Tibial nerve (tissue), 4 donors: ENCODE data around the gene ZBTB26.

ENCODE experiments used
- EP300 ChIP-seq, 2 donors: sonication (generic); formaldehyde crosslinking; IDR thresholded peaks; one replicate each; pipeline ENCODE4 v1.6.1; 2017; ENCODE audit warnings: antibody characterized with exemption in 2 of 2, mild to moderate bottlenecking in 1 of 2
- POLR2A ChIP-seq, 2 donors: fragments of 450-650 bp; IDR thresholded peaks; one replicate each; pipeline ENCODE4 v1.6.1; 2017; ENCODE audit warnings: antibody characterized with exemption in 2 of 2, mild to moderate bottlenecking in 2 of 2, moderate library complexity in 2 of 2
- TF ChIP-seq, protein P1 (sequence below), 5 experiments: fragments of 200-600 bp in 3 of 5; fragments of 450-650 bp in 2 of 5; sonication (generic) in 3 of 5; IDR thresholded peaks; one replicate each; pipeline ENCODE4 v1.5.1; 2016 to 2019; ENCODE audit warnings: antibody characterized with exemption in 5 of 5, mild to moderate bottlenecking in 3 of 5, moderate library complexity in 2 of 5

- TF ChIP-seq EP300 (IDR thresholded peaks at IDR 0.05) = no peak
- TF ChIP-seq, protein P1, sequence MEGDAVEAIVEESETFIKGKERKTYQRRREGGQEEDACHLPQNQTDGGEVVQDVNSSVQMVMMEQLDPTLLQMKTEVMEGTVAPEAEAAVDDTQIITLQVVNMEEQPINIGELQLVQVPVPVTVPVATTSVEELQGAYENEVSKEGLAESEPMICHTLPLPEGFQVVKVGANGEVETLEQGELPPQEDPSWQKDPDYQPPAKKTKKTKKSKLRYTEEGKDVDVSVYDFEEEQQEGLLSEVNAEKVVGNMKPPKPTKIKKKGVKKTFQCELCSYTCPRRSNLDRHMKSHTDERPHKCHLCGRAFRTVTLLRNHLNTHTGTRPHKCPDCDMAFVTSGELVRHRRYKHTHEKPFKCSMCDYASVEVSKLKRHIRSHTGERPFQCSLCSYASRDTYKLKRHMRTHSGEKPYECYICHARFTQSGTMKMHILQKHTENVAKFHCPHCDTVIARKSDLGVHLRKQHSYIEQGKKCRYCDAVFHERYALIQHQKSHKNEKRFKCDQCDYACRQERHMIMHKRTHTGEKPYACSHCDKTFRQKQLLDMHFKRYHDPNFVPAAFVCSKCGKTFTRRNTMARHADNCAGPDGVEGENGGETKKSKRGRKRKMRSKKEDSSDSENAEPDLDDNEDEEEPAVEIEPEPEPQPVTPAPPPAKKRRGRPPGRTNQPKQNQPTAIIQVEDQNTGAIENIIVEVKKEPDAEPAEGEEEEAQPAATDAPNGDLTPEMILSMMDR (IDR thresholded peaks at IDR 0.05) = no peak
- no peak for TF ChIP-seq POLR2A (IDR thresholded peaks at IDR 0.05)
These were observed 26.9 kb downstream of the ZBTB26 start for GRCh38 chr9:122904466-122904822.
